ENCODE results near the gene CAPN13. TPM values are rescaled to one million over a fixed set of nuclear protein-coding genes. Genes with fewer than 3 reads are reported as not detected.

CAPN13 gene
- total RNA-seq, 2 experiments from 2014 or later, result not detected

DNA sequence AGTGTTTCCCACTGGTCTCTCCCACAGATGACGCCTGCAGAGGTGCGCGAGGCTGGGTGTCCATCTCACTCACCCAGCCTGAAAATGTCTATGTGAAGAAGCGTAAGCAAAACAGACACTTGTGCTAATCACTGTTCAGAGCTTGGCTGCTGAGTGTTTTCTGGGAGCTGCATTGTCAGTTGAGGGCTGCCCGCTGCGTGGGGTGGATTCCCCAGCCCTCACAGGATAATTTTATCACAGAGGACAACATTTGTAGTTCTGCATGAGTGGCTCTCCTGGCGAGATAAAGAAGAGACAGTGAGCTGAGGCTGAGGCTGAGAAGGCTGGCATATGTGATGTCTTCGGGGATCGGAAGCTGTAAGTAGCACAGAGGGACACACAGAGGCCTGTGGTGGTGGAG, 16.2 kb upstream of the CAPN13 start:
- no peak overlapping the region for H3K4me3 ChIP-seq (ENCODE audit: low read length)
- ChIA-PET POLR2A (no interaction called here), CTCF (no interaction called here)
- TF ChIP-seq, protein P1, sequence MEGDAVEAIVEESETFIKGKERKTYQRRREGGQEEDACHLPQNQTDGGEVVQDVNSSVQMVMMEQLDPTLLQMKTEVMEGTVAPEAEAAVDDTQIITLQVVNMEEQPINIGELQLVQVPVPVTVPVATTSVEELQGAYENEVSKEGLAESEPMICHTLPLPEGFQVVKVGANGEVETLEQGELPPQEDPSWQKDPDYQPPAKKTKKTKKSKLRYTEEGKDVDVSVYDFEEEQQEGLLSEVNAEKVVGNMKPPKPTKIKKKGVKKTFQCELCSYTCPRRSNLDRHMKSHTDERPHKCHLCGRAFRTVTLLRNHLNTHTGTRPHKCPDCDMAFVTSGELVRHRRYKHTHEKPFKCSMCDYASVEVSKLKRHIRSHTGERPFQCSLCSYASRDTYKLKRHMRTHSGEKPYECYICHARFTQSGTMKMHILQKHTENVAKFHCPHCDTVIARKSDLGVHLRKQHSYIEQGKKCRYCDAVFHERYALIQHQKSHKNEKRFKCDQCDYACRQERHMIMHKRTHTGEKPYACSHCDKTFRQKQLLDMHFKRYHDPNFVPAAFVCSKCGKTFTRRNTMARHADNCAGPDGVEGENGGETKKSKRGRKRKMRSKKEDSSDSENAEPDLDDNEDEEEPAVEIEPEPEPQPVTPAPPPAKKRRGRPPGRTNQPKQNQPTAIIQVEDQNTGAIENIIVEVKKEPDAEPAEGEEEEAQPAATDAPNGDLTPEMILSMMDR (IDR thresholded peaks at IDR 0.05), result no peak
- no peak overlapping the region for H3K4me3 Mint-ChIP-seq
- no peak overlapping the region for H3K27ac ChIP-seq (ENCODE audit: low read depth in 1 of 2, low read length in 2 of 2)
- no peaks in the 10 kb centered on the region for H3K4me1 Mint-ChIP-seq (ENCODE audit: low read depth)
- no peak for ATAC-seq (ENCODE audit: poor library complexity)
- peaks cover 2% of the 10 kb centered on the region for H3K9me3 Mint-ChIP-seq
- intact Hi-C loops (cut with DNase I, micrococcal nuclease), result no loop called here
- H3K27me3 ChIP-seq (ENCODE audit: control insufficient read depth in 1 of 2, insufficient read depth in 2 of 2, low read length in 2 of 2), result no peaks in the 10 kb centered on the region
- H3K27ac Mint-ChIP-seq, result no peak overlapping the region
- H3K36me3 ChIP-seq (ENCODE audit: insufficient read depth, low read length), result no peaks in the 10 kb centered on the region
- H3K27me3 Mint-ChIP-seq, result no peaks in the 10 kb centered on the region
- DNase-seq, result no peak
- no peaks in the 10 kb centered on the region for H3K36me3 Mint-ChIP-seq (ENCODE audit: low read depth)
- no peaks in the 10 kb centered on the region for H3K4me1 ChIP-seq (ENCODE audit: insufficient read depth, low read length)
- H3K9me3 ChIP-seq (ENCODE audit: control insufficient read depth in 1 of 2, insufficient read depth in 1 of 2, low read length in 2 of 2), result no peaks in the 10 kb centered on the region

DNA sequence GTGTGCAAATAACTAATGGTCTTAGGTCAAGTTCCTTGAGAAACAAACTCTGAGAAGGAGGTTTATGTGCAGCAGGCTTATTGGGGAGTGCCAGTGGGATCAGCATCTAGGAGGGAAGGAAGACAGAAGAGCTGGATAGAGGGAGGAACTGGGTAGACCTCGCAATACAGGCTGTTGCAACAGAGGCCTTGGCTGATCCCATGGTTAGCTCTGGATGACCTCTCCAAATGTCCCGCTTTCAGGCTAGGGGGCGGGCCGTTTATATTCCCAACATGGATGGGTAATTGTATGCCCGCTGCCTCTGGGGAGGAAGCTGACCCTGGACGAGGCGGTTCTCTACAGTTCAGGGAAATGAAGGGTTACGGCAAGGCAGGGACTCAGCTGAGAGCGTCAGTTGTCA, 14.7 kb upstream of the CAPN13 start:
- ChIA-PET CTCF (no interaction called here), POLR2A (no interaction called here)
- no peaks in the 10 kb centered on the region for H3K4me1 Mint-ChIP-seq (ENCODE audit: low read depth)
- TF ChIP-seq, protein P1 (IDR thresholded peaks at IDR 0.05), result no peak
- H3K27ac ChIP-seq (ENCODE audit: low read depth in 1 of 2, low read length in 2 of 2), result no peak overlapping the region
- H3K27ac Mint-ChIP-seq, result no peak overlapping the region
- H3K4me1 ChIP-seq (ENCODE audit: insufficient read depth, low read length), result no peaks in the 10 kb centered on the region
- DNase-seq (no peak), ATAC-seq (ENCODE audit: poor library complexity) (no peak)
- H3K9me3 ChIP-seq (ENCODE audit: control insufficient read depth in 1 of 2, insufficient read depth in 1 of 2, low read length in 2 of 2), result no peaks in the 10 kb centered on the region
- intact Hi-C loops (cut with DNase I, micrococcal nuclease), result no loop called here
- no peaks in the 10 kb centered on the region for H3K9me3 Mint-ChIP-seq
- H3K4me3 ChIP-seq (ENCODE audit: low read length), result no peak overlapping the region
- H3K27me3 Mint-ChIP-seq, result no peaks in the 10 kb centered on the region
- H3K36me3 Mint-ChIP-seq (ENCODE audit: low read depth), result no peaks in the 10 kb centered on the region
- H3K36me3 ChIP-seq (ENCODE audit: insufficient read depth, low read length), result no peaks in the 10 kb centered on the region
- no peak overlapping the region for H3K4me3 Mint-ChIP-seq
- no peaks in the 10 kb centered on the region for H3K27me3 ChIP-seq (ENCODE audit: control insufficient read depth in 1 of 2, insufficient read depth in 2 of 2, low read length in 2 of 2)

DNA sequence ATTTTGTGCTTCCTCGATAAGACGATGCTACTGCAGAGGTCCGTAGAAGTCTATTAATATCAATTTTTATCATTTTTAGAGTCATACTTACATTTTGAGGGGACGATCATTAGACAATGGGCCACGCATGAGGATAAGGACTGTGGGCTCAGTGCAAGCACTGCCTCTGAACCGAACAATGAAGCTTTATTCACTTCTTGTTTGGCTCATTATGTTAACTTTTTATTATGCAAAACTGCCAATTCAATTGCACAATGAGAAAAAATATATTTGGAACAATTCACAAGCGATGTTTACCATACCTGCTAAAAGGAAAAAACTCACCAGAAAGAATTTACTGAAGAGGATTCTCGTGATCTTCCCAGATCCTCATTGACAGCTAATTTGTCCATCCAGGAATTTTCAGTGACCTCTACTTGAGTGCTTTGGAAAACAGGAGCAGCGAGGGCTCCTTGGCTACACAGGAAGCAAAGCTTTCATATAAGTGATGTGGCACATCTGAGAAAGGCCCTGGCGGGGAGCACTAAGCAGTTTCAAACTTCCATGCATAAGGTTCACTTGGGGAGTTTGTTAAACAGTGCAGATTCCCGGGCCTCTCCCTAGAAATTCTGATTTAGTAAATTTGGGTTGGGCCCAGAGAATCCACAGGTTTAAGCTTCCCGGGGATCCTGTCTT, 13.3 kb upstream of the CAPN13 start:
- ATAC-seq (ENCODE audit: poor library complexity) (no peak), DNase-seq (no peak)
- Mint-ChIP-seq H3K27me3 (no peaks in the 10 kb centered on the region), H3K27ac (no peak overlapping the region), H3K36me3 (ENCODE audit: low read depth) (no peaks in the 10 kb centered on the region), H3K9me3 (no peaks in the 10 kb centered on the region), H3K4me3 (no peak overlapping the region), H3K4me1 (ENCODE audit: low read depth) (no peaks in the 10 kb centered on the region)
- POLR2A ChIA-PET, result no interaction called here
- Histone ChIP-seq H3K27ac (ENCODE audit: low read depth in 1 of 2, low read length in 2 of 2) (no peak overlapping the region), H3K4me3 (ENCODE audit: low read length) (no peak overlapping the region), H3K4me1 (ENCODE audit: insufficient read depth, low read length) (no peaks in the 10 kb centered on the region), H3K9me3 (ENCODE audit: control insufficient read depth in 1 of 2, insufficient read depth in 1 of 2, low read length in 2 of 2) (no peaks in the 10 kb centered on the region), H3K27me3 (ENCODE audit: control insufficient read depth in 1 of 2, insufficient read depth in 2 of 2, low read length in 2 of 2) (no peaks in the 10 kb centered on the region), H3K36me3 (ENCODE audit: insufficient read depth, low read length) (no peaks in the 10 kb centered on the region)
- CTCF ChIA-PET, result no interaction called here
- intact Hi-C loops (cut with DNase I, micrococcal nuclease), result no loop called here
- TF ChIP-seq, protein P1 (IDR thresholded peaks at IDR 0.05), result no peak

All from CD4-positive, alpha-beta T cell (primary cell).